HG02981 (cell line): ENCODE results near the gene EML6.

ENCODE experiments used
- ATAC-seq: cut with Tn5 transposase; IDR thresholded peaks from one replicate; pipeline ENCODE4 v1.9.1; 2021; ENCODE audit warnings: mild to moderate bottlenecking, moderate library complexity; ENCODE audit not compliant: unreplicated experiment

The EML6 gene

DNA sequence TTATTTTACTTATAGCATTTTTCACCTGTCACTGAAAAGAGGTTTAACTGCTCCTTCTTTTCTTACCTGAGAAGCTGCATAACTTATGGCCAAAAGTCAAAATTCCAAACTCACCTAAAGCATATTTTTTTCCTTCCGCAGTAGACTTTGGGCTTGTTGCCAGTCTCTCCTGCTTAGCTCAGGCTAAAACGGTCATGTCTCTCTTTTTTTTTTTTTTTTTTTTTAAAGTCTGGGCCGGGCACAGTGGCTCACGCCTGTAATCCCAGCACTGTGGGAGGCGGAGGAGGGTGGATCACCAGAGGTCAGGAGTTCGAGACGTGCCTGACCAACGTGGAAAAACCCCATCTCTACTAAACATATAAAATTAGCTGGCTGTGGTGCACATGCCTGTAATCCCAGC, 213.3 kb downstream of the EML6 start:
- ATAC-seq: no peak

DNA sequence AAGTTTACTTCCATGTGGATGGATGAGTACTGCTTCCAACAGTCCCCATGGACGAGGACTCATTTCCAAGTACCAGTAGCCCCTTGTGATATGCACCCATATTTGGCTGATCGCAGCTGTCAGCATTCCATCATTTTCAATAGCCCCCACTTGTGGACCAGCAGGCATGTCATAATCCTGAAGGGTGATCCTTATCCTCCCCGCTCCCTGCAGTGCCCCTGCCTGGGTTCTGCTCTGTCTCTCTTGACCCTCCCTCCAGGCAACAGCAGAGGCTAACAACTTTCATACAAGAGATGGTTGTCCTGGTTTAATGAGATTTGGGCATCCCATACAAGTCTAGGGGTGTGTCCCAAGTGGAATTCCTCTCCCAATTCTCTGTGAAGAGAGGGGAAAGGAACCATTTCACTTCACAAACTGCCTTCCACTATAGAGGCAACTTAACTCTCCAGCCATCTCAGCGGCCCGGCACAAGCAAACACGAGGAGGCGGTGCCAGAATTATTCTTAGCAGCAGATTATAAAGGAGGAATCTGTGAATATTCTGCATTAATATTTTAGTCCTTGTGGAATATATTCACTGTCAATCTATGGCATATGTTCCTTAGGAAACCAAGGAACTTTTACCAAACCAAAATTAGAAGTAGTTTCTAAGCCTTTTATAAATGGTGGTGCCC, 216.1 kb downstream of the EML6 start:
- ATAC-seq: no peak

DNA sequence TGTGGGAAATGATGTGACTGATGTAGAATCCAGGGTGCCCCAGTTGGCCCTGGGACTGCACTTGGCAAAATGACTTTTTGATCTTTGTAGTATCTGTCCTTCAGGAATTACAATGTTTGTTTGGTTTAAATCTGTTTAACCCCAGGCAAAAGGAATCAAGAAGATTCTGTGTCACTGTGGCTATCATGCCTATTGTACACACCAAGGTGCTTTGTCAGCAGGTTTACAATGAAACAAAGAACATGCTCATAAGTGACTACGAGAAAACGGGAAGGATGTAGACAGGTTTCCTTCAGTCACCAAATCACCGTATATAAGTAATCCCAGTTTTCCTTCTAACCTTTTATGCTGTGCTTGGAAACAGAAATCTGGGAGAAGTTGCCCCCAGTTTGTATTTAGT, 217.3 kb downstream of the EML6 start:
- no peak for ATAC-seq

DNA sequence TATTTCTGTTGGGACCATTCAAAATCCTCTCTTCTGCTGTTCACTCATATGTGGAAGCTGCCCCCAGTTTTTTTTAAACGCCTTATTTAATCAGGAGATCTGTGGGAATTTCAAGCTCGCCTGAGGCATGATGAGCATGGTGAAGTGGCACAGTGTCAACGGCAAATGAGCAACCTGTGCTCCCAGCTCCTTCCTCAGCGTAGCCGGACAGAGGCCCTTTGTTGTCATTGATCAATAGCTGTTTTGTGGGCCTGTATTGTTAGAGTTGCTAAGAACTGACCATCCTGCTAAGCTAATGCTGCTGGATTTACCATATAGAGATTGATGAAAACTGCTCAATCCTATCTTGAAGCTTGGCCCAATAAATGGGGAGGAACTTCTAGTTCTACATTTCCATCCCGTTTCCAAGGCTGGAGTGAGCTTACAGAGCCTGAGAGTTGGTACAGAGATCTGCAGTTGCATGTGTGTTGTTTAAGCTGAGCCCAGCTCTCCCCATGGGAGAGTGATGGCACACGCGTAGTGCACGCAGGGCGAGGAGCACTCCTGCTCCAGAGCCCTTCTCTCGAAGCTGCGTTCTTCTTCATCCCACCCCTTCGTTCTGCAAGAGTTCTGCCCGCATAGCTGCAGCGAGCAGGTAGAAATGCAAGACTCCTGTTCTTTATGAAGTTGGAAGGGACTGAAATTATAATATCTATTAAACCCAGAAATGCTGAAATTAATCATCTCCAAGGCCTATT, 218.0 kb downstream of the EML6 start:
- ATAC-seq: no peak

DNA sequence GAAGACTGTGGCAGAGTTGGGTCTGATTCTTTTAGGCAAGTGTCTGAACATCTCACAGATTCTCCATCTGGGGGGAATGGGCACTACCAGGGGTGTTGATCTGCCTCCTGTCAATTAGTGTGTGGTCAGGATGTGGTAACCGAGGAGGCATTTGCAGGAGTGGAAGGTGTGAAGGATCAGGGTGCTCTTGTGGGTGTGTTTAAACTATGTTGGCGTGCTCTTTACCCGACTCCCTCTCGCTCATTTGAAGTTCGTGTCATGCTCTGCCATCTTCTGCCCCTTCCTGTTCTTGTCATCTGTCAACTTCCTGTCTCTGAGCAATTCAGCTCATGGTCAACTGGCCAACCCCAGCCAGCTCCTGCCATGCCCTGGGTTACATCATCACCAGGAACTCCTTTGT, 218.9 kb downstream of the EML6 start:
- no peak for ATAC-seq

DNA sequence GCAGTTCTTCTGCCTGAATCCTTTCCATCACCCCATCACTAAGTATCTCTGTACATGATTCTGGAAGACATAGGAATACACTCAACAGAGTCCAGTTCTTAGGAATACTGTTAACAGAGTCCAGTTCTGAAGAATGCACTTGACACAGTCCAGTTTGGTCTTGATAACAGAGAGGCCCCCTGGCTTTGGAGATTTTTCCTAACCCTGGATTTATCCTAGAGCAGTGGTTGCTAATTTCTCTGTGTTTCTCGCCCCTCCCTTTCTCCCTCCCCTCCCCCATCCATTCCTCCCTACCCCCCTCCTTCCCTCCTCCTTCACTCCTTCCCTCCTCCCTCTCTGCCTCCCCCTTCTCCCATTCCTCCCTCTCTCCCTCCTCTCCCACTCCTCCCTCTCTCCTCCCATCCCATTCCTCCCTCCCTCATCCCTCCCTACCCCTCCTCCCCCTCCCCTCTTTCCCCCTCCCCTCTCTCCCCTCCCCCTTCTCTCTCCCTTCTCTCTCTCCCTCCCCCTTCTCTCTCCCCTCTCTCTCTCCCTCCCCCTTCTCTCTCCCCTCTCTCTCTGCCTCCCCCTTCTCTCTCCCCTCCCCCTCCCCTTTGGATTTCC, 221.4 kb downstream of the EML6 start:
- no peak for ATAC-seq

DNA sequence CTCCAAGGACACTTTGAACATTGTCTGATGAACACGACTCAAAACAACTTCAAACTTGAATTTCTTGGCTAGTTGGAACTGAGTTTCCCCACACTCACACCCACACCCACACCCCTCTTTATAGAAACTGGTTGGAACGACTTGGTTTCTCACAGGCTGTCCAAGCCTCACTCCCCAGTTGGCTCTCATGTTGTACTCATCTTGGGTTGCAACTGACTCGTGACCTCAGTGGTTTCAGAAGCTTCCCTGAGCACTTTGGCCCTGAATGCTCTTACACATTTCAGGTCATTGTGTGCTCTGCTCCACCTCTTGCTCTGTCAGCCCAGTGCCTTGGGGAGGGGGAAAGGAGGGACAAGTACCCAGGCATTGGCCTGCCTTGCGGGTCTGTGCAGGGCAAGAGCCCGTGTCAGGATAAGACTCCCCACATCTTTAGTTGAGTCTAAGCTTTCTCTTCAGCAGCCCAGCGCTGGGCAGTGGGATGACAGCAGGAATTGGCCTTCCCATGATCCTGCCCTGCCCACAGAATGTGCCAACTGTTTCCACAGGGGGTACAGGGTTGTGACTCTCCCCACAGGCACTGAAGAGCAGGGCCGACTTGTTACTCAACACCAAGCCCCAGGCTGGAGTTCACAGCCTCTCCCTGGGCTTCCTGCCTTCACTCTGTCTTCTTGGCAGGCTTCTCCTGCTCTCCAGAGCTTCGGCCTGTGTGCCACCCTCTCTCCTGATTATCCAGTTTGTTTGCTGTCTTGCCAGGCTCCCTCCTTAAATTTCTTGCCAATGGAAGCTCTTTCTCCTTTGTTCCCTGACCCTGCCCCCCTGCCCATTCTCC, 222.1 kb downstream of the EML6 start:
- no peak for ATAC-seq

DNA sequence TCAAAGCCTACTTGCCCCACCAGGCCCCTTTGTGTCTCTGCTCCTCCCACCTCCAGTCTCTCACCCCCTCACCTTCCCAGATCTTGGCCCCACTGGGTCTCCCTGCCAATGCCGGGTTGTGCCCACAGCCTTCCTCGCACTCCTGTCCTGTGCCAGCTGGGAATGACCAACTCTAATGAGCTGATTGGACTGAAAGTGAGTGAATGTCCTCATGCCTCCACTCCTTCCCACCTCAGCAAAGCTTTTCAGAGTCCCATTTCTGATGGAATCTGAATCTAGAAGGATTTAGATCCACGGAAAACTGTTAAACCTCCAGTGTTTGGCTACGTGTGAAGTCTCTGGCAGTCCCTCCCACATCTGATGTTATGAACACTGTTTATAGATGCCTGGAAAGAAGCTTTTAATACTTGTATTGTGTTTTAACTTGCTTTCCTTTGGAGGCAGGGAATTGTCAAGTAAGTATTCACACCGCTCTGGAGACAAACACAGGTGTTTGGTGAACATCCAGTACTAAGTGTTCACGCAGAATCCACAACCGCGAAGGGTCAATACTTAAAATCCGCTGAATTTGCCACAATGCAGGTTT, 222.9 kb downstream of the EML6 start:
- no peak for ATAC-seq

DNA sequence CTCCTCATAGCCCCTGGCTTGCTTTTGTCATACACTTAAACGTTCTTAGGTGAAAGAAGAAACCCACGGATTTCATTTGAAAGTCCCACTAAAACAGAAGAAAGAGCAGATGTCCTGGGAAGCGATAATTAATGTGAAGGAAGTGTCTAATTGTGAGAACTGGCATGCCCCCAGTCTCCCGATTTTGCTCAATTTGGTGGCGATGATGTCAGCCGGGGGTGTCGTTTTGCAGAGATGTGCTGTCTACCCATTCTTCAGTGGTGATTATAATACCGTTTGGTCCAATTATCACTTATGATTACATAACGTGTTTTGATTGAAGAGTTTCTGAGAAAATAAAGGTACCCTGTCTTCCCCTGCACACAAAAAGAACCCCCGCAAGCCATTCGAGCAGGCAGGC, 223.7 kb downstream of the EML6 start:
- ATAC-seq: no peak

DNA sequence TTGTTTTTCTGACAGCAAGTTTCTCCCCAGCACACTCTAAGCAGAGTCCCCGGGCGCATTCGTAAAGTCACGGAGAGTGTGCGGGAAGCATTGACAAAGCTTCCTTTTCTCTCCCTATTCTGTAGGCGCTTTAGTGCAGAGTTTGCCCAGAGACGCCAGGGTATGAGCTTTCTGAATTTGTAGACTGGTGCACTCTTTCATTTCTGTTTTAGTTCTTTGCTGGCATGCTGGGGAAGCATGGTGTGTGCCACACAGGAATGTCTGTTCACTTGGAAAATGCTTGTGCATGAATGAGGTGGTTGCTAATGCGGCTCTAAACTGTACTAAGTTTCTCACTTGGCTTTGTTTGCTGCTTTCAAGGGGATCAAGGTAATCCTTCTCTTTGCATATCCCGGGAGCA, 224.2 kb downstream of the EML6 start:
- ATAC-seq: no peak

DNA sequence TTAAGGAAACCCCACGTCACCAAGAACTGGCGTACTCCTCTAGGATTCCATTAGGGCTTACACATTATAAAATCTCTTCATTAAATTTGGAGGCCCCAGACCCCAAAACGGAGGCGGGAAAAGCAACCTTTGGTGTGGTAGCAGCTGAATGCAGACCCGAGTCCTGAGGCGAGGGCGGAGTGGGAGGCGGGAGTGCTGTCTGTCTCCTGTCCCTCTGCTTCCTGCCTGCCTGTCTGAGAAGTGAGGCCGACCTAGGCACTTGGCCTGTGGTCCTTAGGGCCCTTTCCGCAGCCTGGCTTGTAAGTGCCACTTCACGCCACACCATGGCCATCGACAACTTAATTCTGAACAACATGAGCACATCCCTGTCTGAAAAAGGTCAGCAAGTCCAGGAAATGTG, 224.7 kb downstream of the EML6 start:
- no peak for ATAC-seq

DNA sequence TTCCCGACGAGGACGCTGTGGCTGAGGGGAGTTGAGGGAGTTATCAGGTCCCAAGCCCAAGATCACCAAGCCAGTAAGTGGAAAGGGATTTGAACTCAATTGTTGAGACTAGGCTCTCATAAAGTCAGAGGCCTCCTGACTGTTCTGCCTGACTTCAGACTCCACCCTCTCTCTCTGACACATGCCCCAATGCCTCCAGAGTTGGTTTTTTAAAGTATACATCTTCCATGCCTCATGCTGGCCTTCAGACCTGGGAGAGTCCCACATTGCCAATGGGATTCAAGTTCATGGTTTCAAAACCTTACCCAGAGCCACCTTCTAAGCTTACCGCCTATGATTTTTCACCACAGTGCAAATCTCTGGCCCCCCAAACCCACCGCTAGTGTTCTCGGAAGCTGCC, 226.0 kb downstream of the EML6 start:
- no peak for ATAC-seq

DNA sequence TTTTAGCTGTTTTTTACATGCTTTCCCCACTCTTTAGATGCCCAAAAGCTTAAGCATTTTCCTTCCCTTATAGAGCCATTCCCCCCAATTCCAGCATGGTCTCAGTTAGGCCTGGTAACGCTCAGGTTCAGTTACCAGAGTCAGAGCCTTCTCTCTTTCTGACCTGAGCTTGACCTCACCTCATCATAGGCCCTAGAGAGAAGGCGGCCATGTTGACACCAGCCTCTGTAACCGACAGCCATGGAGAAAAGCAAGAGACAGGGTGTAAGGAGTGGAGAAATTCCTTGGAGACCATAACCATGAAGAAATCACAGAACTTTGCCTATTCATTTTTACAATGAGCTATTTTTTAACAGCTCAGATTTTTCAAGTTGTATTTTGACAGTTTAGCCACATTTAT, 227.3 kb downstream of the EML6 start:
- ATAC-seq: no peak

DNA sequence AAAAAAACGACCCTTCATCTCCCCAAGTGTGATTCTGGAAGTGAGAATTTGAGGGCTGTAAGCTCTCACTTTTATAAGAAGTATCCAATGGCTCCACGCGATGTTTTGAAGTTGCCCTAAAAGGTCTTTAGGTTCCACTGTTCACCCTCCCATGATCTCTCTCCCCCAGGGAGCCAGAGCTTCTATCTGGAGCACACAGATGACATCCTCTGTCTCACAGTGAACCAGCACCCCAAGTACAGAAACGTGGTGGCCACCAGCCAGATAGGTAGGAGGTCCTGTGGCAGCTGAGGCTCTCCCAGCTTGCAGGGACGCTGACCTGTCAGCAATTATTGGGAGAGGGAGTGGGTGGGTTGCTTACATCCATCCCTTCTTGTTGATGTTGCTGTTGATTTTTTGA, 229.0 kb downstream of the EML6 start:
- ATAC-seq: no peak

DNA sequence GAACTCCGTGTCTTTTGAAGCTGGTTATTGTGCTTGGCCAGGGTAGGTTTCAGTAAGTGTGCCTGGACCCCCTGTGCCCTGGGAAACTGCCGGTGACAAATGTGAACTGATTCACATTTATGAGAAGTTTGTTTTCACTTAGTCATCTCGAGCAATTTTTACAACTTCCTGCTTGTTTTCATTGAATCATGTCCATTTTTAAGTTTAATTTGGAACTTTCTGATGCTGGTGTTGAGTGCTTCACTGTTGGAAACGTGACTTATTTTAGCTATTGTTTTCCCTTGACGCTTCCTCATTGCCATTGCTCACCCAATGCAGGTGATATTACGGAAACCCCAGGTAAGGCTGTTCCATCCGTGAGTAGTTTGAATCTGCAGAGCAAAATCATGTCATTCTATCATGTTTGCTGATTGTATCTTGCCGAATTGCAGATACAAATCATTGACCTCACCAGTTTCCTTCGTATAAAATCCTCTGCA, 229.6 kb downstream of the EML6 start:
- ATAC-seq: no peak

DNA sequence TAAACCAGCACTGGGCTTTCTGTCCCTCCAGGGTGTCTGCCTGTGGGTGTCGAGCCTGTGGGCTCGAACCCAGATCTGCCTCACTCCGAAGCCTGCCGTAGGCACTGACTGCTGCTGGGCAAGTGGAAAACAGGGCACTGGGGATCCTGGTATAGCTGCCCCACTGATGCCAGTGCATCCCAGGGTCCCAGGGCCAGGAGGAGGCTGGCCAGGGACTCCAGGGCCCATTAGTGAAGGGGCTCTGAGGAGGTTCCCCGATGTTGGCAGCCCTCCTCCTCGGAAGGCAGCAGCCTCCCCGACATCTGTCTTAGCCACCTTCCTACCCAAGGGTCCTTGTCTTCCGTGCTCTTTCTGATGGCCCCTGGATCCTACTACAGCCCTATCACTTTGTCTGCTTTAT, 230.7 kb downstream of the EML6 start:
- no peak for ATAC-seq

DNA sequence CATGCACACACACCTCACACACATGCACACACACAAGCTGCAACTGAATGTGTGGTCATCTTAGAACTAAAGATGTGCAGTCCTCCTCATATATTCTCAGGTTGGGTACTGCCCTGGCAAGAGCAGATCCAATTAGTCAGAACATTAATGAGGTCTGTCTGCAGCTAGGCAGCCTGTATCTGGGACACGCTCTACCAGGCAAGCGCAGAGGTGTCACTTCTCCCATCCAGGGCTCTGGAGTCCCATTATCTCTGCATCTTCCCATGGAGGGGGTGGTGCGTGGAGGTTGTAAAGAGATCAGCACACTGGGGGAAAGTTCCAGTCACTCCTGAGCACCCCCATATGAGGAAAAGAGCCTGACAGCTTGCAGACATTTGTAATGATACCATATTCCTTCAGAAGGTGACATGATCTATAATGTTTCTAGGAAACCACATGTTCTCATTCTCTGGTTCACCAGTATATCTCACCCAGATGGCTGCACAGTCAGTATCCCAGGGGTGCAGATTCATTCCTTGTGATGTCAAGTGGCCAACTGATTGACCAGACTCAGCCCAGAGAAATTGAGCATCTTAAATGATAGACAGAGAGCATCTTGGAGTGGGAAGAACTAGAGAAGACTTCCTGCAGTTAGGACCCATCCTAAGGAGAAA, 231.4 kb downstream of the EML6 start:
- ATAC-seq: no peak

DNA sequence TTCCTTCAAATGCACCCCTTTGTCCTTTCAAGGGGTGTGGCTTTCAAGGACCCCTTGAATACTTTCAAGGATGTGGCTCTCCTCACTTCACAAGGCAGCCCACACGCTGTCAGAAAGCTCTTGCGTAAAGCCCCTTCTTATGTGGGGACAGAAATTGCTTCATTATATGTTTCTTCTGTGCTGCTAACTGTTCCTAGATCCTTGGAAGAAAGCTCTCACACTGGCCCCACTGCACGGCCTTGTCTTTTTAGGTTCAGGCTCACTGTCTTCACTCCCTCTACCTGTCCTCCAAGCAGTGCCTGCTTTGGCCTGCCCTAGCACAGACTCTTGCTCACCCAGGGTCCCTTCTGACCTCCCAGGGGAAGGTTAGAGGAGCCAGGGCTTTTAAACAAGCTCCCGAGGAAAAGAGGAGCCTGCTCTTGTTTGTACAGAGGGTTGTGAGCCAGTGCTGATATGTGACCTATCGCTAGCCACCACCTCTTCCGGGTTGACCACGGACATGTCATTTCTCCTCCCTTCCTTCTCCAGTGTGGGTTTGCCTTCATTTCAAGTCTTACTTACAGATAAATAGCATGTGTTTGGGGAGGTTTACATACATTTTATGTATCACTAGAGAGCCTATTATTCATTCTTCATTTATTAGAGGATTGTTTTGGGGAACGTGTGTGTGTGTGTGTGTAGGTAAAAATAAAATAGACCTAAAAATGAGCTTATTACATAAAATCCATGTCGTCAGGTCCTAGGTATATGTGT, 232.1 kb downstream of the EML6 start:
- ATAC-seq: no peak

DNA sequence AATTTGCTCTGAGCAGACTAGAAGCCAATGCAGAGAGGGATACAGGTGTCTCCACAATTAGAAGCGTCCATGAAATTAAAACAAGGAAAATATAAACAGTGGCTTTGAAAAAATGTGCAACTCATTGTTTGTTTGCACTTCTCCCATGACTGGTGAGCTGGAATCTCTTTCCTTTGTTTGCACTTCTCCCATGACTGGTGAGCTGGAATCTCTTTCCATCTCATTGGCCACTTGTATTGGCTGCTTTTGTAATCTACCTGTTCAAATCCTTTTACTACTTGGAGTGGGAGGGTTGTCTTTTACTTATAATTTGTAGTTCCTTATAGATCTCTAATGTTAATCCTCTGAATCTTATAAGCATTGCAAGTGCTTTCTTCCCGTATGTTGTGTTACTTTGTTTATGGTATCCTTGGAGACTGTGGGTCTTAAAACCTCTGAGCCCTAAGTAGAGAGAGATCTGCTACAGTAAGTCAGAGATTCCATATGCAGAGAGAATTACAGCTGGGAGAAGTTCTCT, 232.7 kb downstream of the EML6 start:
- ATAC-seq: no peak
